Measurements from ENCODE around the gene EWSR1. TPM values are rescaled to one million over a fixed set of nuclear protein-coding genes. Genes with fewer than 3 reads are reported as not detected.
"Not testable (repeated sequence)": the region's sequence is repeated elsewhere in the genome, so short reads cannot be mapped to it uniquely, and the experiment has no call there.

Gene EWSR1
- polyA plus RNA-seq, 1 donor from 2014 or later = 277 TPM

DNA sequence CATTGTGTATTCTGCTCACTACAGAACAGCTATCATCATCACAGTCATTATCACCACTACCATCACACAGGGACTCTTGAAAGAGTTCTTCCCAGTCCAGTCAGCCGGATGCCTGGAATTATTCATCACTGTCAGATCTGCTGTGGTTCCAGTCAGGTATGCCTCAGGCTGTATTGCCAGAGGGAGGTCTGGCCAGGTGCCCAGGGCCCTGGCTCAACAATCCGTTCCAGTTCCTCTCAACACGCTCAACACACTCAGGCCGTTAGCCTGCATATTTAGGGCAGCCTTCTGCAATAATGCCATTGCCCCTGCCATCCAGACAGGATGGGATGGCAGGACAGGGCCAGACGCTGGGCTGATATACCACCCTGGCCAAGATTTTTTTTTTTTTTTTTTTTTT is 76.1 kb downstream of the EWSR1 start:
- no peaks in the 10 kb centered on the region for H3K36me3 ChIP-seq (ENCODE audit: insufficient read depth, low read length)

DNA sequence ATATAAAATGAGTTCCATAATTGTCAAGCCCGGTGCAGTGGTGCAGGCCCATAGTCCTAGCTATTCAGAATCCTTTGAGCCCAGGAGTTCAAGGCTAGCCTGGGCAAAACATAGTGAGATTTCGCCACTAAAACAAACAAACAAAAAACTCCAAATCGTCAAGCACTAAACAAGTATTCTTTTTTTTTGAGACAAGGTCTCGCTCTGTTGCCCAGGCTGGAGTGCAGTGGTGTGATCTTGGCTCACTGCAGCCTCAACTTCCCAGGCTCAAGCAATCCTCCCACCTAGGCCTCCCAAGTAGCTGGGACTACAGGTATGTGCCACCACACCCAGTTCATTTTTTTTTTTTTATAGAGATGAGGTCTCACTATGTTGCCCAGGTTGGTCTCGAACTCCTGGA is 76.8 kb downstream of the EWSR1 start:
- not testable (repeated sequence) for H3K79me2 ChIP-seq (replicated peaks; ENCODE audit: insufficient read depth, low read length); H3F3A ChIP-seq (ENCODE audit: insufficient read depth, low read length, poor library complexity, severe bottlenecking); H3K27ac ChIP-seq (ENCODE audit: low read length); H3K4me2 ChIP-seq (ENCODE audit: low read length); H3K9ac ChIP-seq (ENCODE audit: low read length); H3K9me2 ChIP-seq (ENCODE audit: insufficient read depth, low read length); H3K4me3 ChIP-seq (ENCODE audit: low read length); H4K20me1 ChIP-seq (ENCODE audit: insufficient read depth); H3K36me3 ChIP-seq (ENCODE audit: insufficient read depth, low read length); H2AFZ ChIP-seq (ENCODE audit: low read depth, low read length); H3K9me3 ChIP-seq (ENCODE audit: low read length); H3K27me3 ChIP-seq (ENCODE audit: insufficient read depth, low read depth, low read length)

More for the DNA sequence above, 76.1 kb downstream of the EWSR1 start:
- Histone ChIP-seq H2AFZ (ENCODE audit: low read depth, low read length) (no peak overlapping the region), H3K27ac (ENCODE audit: low read length) (no peak overlapping the region), H3F3A (ENCODE audit: insufficient read depth, low read length, poor library complexity, severe bottlenecking) (no peaks in the 10 kb centered on the region), H4K20me1 (ENCODE audit: insufficient read depth) (no peaks in the 10 kb centered on the region), H3K79me2 (replicated peaks; ENCODE audit: insufficient read depth, low read length) (no peaks in the 10 kb centered on the region), H3K9ac (ENCODE audit: low read length) (no peak overlapping the region), H3K9me3 (ENCODE audit: low read length) (no peaks in the 10 kb centered on the region), H3K9me2 (ENCODE audit: insufficient read depth, low read length) (no peaks in the 10 kb centered on the region), H3K4me2 (ENCODE audit: low read length) (no peak overlapping the region), H3K27me3 (ENCODE audit: insufficient read depth, low read depth, low read length) (no peaks in the 10 kb centered on the region), H3K4me3 (ENCODE audit: low read length) (no peak overlapping the region)
- TF ChIP-seq POLR2AphosphoS5 (IDR thresholded peaks at IDR 0.05) (no peak), RAD21 (conservative IDR thresholded peaks at IDR 0.05) (no peak), EZH2 (IDR thresholded peaks at IDR 0.05; ENCODE audit: borderline replicate concordance, insufficient read depth, low read length, poor library complexity, severe bottlenecking) (no peak), TAF1 (IDR thresholded peaks at IDR 0.05; ENCODE audit: low read depth) (no peak), CTCF (IDR thresholded peaks at IDR 0.05; ENCODE audit: poor library complexity, severe bottlenecking) (no peak), EP300 (conservative IDR thresholded peaks at IDR 0.05; ENCODE audit: poor library complexity, severe bottlenecking) (no peak)

GRCh38 chr22:29345932-29346331 is 77.9 kb downstream of the EWSR1 start:
- H3F3A ChIP-seq (ENCODE audit: insufficient read depth, low read length, poor library complexity, severe bottlenecking) = no peaks in the 10 kb centered on the region
- TF ChIP-seq CTCF (IDR thresholded peaks at IDR 0.05; ENCODE audit: poor library complexity, severe bottlenecking) = no peak
- TF ChIP-seq EZH2 (IDR thresholded peaks at IDR 0.05; ENCODE audit: borderline replicate concordance, insufficient read depth, low read length, poor library complexity, severe bottlenecking) = no peak
- no peak for TF ChIP-seq POLR2AphosphoS5 (IDR thresholded peaks at IDR 0.05)
- TF ChIP-seq REST (IDR thresholded peaks at IDR 0.05; ENCODE audit: borderline replicate concordance) = no peak
- no peak for TF ChIP-seq SMC3 (conservative IDR thresholded peaks at IDR 0.05; ENCODE audit: poor library complexity)
- TF ChIP-seq MXI1 (conservative IDR thresholded peaks at IDR 0.05; ENCODE audit: poor library complexity, severe bottlenecking) = no peak
- no peak for TF ChIP-seq TAF1 (IDR thresholded peaks at IDR 0.05; ENCODE audit: low read depth)
- TF ChIP-seq RAD21 (conservative IDR thresholded peaks at IDR 0.05) = no peak
- TF ChIP-seq EP300 (conservative IDR thresholded peaks at IDR 0.05; ENCODE audit: poor library complexity, severe bottlenecking) = no peak
- H3K4me2 ChIP-seq (ENCODE audit: low read length) = no peak overlapping the region
- H3K9me3 ChIP-seq (ENCODE audit: low read length) = no peaks in the 10 kb centered on the region
- H3K27ac ChIP-seq (ENCODE audit: low read length) = no peak overlapping the region
- H3K9me2 ChIP-seq (ENCODE audit: insufficient read depth, low read length) = no peaks in the 10 kb centered on the region
- no peaks in the 10 kb centered on the region for H4K20me1 ChIP-seq (ENCODE audit: insufficient read depth)
- H3K36me3 ChIP-seq (ENCODE audit: insufficient read depth, low read length) = peaks cover 9% of the 10 kb centered on the region
- no peaks in the 10 kb centered on the region for H3K27me3 ChIP-seq (ENCODE audit: insufficient read depth, low read depth, low read length)
- H3K79me2 ChIP-seq (replicated peaks; ENCODE audit: insufficient read depth, low read length) = no peaks in the 10 kb centered on the region
- H3K9ac ChIP-seq (ENCODE audit: low read length) = no peak overlapping the region
- H2AFZ ChIP-seq (ENCODE audit: low read depth, low read length) = no peak overlapping the region
- H3K4me3 ChIP-seq (ENCODE audit: low read length) = no peak overlapping the region

Measured in neural cell (in vitro differentiated cells).